Umbilical cord (tissue), 2 donors: Measurements from ENCODE around the gene BEND4. TPM values are rescaled to one million over a fixed set of nuclear protein-coding genes. Genes with fewer than 3 reads are reported as not detected.
"Not testable (repeated sequence)": the region's sequence is repeated elsewhere in the genome, so short reads cannot be mapped to it uniquely, and the experiment has no call there.

ENCODE experiments used
- DNase-seq: peaks from one replicate; pipeline ENCODE4 v3.0.0-alpha.2; 2015; ENCODE audit warnings: low spot score
- total RNA-seq: library from RNA; depleted of rRNA; stranded (reverse); fragments of >200 nt; gene quantifications from one replicate; pipeline ENCODE4 v1.2.3, GENCODE V29; 2014; ENCODE audit warnings: low replicate concordance; ENCODE audit not compliant: insufficient read depth

BEND4 gene
- 1.4 TPM for total RNA-seq

GRCh38 chr4:42152507-42153504, at the start of gene BEND4:
BEND4 (minus strand) TSS chr4:42152655; CDS start chr4:42152143, 512 bp downstream.
- peak; percentile 1 for DNase-seq

- no peak for DNase-seq
Measured at GRCh38 chr4:42197341-42197740, 44.9 kb upstream of the BEND4 start.

GRCh38 chr4:42172921-42173320, 20.5 kb upstream of the BEND4 start:
- no peak for DNase-seq

GRCh38 chr4:42172128-42172790, 19.8 kb upstream of the BEND4 start:
- DNase-seq = no peak

GRCh38 chr4:42167709-42168108, 15.3 kb upstream of the BEND4 start:
- DNase-seq = no peak

DNA sequence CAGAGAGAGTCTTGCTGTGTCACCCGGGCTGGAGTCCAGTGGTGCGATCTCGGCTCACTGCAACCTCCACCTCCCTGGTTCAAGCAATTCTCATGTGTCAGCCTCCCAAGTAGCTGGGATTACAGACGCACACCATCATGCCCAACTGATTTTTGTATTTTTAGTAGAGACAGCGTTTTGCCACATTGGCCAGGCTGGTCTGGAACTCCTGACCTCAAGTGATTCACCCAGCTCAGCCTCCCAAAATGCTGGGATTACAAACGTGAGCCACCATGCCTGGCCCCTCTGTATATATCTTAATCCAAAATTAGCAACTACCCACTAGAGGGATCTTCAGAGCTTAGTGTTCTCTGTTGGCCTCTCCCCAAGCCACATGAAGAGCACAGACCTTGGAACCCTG, 13.7 kb upstream of the BEND4 start:
- DNase-seq = not testable (repeated sequence)

GRCh38 chr4:42159271-42160001, 7.0 kb upstream of the BEND4 start:
- no peak for DNase-seq

- peak; percentile 7 for DNase-seq
Measured at GRCh38 chr4:42151568-42152506, 618 bp downstream of the BEND4 start.

DNA sequence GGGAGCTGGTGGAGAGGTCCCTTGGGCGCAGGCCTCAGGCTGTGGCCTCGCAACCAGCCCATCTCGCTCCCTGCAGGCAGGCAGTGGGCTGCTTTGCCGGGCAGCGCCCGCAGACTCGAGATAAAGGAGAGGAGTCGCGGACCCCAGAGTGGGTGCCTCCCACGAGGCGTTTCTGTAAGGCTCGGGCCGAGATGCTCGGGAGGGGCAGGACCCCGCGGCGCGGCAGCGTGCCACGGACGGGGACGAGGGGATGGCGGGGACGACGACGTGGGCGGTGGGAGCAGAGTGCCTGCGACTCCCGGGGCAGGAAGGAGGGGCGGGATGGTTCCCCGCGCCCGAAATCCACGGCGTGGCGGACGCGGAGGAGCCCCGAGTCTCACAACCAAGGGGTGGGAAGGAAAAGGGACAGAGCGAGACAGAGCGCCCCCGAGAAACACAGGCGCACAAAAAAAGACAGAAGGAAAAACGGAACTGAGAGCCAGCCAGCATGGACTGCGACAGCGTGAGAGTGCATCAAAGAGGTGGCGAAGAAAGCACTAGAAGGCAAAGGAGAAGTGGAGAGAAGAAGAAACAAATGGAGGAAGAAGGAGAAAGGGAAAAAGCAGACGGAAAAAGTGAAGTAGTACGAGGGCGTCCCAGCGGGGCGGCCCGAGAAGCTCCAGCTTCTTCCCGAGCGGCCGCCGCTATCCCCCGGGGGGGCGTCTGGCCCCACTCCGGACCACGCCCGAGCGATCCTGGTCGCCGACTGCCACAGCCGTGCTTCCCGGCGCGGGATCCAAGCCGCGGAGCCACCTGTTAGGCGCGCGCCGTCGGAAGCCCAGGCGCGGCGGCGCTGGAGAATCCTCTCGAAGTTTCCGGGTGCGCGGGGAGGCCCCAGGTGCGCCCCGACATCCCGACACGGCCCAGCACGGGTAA, 1.5 kb downstream of the BEND4 start:
- no peak for DNase-seq

DNA sequence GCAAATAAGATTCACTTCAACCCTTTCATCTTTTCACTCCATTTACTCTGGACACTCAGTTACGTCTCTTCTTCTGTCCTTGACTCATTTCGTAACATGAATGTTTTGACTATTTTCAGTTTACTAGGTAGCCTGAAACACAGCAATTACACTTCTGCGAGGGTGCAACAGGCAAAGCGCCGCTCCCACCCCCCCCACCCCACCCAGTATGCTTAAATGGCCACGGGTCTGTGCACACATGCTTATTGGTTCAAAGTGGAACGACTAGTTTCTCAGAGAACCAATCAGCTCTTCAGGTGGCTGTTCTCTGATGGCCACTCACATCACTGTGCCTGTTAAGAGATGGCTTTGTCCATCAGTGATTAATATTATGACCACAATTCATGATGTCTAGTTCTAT, 3.5 kb downstream of the BEND4 start:
- no peak for DNase-seq

DNA sequence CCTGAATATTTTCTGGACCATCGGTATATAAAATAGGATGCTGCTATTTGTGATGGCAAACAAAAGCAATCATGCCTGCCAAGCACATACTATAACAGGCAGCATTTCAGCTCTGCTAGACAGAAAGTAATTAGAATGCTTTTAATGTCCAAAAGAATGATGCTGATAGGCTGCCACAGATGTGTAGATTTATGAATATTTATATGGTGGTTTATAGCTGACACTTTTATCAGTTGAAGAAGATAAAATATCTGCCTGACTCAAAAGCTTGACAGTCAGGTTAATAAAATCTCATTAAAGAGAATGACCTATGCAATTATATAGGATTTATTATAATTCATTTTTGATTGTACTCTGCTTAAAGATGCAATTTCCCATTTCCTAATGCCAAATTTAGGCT, 4.0 kb downstream of the BEND4 start:
- no peak for DNase-seq

DNA sequence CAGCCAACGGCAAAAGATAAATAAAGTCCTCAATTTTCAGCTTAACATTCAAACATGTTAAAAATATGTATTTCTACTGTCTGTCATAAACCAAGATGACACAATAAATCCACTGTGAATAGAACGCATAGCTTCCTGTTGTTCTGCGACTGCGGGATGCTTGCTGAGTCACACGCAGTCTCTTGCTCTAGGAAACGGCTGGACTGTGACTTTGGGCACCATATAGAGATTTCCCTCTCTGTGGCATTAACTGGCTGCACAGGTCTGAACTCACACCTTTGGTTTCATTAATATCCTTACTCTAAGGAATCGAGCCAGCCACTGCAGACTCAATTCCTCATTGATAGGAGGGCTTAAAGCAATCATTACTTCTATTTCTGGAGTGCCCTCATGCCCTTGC, 8.4 kb downstream of the BEND4 start:
- DNase-seq = no peak

- no peak for DNase-seq
Measured at GRCh38 chr4:42142591-42142990, 9.9 kb downstream of the BEND4 start.

DNA sequence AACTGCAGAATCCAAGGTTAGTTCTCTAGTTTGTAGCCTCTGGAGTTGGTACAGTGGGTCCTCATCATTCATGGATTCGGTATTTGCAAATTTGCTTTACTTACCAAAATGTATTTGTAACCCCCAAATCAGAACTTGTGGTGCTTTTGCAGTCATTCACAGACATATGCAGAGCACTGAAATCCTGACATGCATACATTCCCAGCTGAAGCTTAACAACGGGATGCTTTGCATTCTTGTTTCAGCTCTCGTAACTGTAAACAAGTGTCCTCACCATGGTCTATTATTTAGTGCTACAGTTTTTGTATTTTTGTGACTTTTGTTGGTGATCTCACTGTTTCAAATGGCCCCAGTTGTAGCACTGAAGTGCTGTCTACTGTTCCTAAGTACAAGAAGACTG, 16.1 kb downstream of the BEND4 start:
- no peak for DNase-seq

GRCh38 chr4:42133006-42133405, 19.4 kb downstream of the BEND4 start:
- DNase-seq = no peak

DNA sequence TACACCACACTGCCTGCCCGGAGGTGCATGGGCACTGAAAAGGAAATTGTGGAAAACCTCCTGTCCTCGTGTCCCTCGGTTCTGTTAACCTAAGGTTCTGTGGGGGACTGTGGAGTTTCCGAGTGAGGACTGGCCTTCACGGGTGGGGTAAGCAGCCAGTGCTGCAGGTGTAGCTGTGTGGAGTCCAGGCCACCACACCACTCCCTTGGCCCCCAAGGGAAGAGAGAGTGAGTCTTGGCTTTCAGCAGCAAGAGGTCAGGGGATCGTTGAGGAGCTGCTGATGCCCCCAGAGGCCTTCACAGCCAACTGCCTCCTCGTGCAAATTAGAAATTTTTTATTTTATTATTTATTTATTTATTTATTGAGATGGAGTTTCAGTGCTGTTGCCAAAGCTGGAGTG, 20.4 kb downstream of the BEND4 start:
- DNase-seq = no peak

GRCh38 chr4:42123071-42123644, 29.3 kb downstream of the BEND4 start:
- DNase-seq = no peak

DNA sequence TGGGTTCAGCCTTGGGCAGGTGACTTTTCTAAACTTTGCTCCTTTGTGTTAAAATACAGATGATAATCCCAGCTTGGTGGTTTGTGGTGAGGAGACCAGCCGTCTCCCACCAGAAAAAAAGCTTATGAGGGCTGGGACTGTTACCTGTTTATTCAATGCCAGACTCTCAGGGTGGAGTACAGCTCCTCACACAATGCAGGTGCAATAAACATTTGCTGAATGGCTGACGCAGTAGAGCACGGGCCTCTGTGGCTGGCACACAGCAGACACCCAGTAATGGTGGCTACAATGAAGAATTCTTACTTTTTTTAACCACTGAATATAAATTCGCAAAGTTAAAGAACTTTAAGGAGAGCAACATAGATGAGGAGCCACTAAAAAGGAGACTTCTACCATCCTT, 30.2 kb downstream of the BEND4 start:
- no peak for DNase-seq

- no peak for DNase-seq
Measured at GRCh38 chr4:42119886-42120285, 32.6 kb downstream of the BEND4 start.
